Measurements from ENCODE around the gene DOP1A.

DNA sequence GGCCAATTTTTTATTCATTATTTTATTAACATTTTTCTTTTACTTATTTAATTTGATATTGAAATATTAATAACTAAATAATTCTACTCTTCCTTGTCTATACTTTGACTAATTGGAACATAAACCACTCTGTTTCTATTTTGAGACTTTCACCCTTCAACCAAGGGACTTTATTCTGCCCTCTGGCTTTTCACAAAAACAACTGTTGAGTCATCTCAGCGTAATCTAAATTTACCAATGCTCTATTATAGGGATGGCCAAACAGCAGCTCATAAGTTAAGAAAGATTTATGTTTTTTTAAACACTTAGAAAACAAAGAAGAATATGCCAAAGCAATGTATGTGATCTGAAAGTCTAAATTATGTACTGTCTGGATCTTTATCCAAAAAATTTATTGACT lies 46.7 kb downstream of the DOP1A start:
- no peak for TF ChIP-seq POLR2AphosphoS5 (IDR thresholded peaks at IDR 0.05)
- TF ChIP-seq, protein P1, sequence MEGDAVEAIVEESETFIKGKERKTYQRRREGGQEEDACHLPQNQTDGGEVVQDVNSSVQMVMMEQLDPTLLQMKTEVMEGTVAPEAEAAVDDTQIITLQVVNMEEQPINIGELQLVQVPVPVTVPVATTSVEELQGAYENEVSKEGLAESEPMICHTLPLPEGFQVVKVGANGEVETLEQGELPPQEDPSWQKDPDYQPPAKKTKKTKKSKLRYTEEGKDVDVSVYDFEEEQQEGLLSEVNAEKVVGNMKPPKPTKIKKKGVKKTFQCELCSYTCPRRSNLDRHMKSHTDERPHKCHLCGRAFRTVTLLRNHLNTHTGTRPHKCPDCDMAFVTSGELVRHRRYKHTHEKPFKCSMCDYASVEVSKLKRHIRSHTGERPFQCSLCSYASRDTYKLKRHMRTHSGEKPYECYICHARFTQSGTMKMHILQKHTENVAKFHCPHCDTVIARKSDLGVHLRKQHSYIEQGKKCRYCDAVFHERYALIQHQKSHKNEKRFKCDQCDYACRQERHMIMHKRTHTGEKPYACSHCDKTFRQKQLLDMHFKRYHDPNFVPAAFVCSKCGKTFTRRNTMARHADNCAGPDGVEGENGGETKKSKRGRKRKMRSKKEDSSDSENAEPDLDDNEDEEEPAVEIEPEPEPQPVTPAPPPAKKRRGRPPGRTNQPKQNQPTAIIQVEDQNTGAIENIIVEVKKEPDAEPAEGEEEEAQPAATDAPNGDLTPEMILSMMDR (IDR thresholded peaks at IDR 0.05), result no peak
- TF ChIP-seq POLR2A (IDR thresholded peaks at IDR 0.05; ENCODE audit: low read depth), result no peak
